Left cardiac atrium (tissue), 4 donors: ENCODE measurements around the gene ZBTB26. TPM values are rescaled to one million over a fixed set of nuclear protein-coding genes. Genes with fewer than 3 reads are reported as not detected.
"Not testable (repeated sequence)": the region's sequence is repeated elsewhere in the genome, so short reads cannot be mapped to it uniquely, and the experiment has no call there.

Source experiments
- ATAC-seq, 2 donors: fragments of 200-7000 bp; cut with Tn5 transposase; one replicate each; pipeline ENCODE4 v1.9.1; 2020; ENCODE audit warnings: mild to moderate bottlenecking in 2 of 2, moderate library complexity in 2 of 2
- DNase-seq: peaks from one replicate; pipeline ENCODE4 v3.0.0-alpha.2; 2020
- intact Hi-C, 2 donors: fragments of 100-400 bp; cut with DNase I; formaldehyde crosslinking; loops; one replicate each; pipeline versions ENCODE4 v1.14.1 to v1.15.1; 2022 to 2023
- total RNA-seq, 2 donors: library from RNA; stranded (reverse); fragmentation: NEBNext Ultra II Directional; extraction: Animal tissue kit (Norgen Biotek cat#: 25700); gene quantifications; one replicate each; pipeline ENCODE4 v1.2.1, GENCODE V29; 2021
- donor health status: DM: no; HTN: yes; CAD: no.
- donor health status: DM: no; HTN: yes; CAD: no; lungs with severe emphysema.
- donor health status: DM: yes; HTN: yes; CAD: no.
- donor health status: Dilated cardiomyopathy.

Gene ZBTB26
- total RNA-seq, 2 donors from 2014 or later, result 3.6 to 6.2 TPM

DNA sequence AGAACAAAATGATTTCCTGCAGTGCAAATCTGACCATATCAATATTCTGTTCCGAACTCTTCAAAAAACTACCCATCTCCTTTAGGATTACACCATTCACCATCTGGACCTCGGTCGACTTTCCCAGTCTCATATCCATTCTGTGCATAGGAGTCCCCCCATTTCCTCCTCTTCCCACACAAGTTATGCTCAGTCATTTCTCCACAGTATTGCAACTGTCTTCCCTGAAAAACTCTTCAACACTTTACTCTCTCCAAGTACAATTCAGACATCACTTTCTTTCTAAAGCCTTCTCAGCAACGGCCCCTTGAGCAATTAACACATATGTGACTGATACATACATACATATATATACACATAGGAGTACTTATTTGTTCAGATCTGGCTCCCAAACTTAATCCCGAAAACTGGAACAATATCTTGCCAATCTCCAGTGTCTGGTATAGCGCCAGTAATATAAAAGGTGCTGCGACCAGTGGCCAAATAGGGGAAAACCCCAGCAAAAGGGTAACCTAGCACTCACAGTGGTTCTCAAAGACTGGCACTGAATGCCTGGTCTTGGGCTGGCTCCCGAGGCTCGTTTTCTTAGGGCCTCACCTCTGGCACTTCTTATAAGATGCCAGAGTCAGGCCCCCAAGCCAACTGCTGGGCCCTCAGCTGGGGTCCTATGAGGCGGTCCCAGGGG is 629 bp downstream of the ZBTB26 start:
- ATAC-seq (no peak), DNase-seq (no peak)
- intact Hi-C loops, result no loop called here

GRCh38 chr9:122929796-122930354 is 1.4 kb downstream of the ZBTB26 start:
- intact Hi-C loops, result no loop called here

DNA sequence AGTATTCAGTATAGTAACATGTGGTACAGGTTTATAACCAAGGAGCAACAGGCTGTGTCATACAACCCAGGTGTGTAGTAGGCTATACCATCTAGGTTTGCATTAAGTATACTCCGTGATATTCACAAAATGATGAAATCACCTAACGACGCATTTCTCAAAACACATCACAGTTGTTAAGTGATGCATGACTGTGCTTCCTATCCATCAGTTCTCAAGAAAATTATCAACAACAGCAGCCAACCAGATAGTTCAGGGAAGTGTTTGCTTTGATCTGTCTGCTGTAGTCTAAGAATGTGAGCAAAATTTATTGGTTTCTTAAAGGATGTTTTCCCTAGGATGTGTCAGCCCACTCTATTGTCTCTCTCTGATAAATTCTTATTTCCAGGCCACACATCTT is 7.4 kb downstream of the ZBTB26 start:
- DNase-seq (no peak), ATAC-seq (no peak)
- intact Hi-C loops, result no loop called here

More at GRCh38 chr9:122929796-122930354, 1.4 kb downstream of the ZBTB26 start:
- ATAC-seq (no peak), DNase-seq (no peak)

DNA sequence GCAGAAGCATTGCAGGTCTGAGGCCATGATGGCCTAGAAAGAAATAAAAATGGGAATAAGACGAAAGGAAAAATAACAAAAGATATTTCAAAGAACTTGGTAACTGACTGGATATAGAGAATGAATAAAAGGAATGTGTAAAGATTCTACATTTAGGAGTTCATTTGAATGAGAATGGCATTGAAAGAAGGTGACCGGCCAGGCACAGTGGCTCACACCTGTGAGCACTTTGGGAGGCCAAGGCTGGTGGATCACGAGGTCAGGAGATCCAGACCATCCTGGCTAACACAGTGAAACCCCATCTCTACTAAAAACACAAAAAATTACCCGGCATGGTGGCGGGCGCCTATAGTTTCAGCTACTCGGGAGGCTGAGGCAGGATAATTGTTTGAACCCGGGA is 8.6 kb downstream of the ZBTB26 start:
- ATAC-seq (no peak), DNase-seq (no peak)
- intact Hi-C loops, result no loop called here

GRCh38 chr9:122918310-122918709 is 13.0 kb downstream of the ZBTB26 start:
- ATAC-seq (no peak), DNase-seq (no peak)
- intact Hi-C loops, result no loop called here

GRCh38 chr9:122912964-122913673 is 18.2 kb downstream of the ZBTB26 start, which contains the start of gene ZBTB6:
Gene ZBTB6 (minus strand): TSS chr9:122913323. CDS start chr9:122912072, 1,251 bp downstream.
- intact Hi-C loops, result no loop called here
- ATAC-seq (peak; percentile 99), DNase-seq (peak; percentile 81)

GRCh38 chr9:122912671-122912963 is 18.7 kb downstream of the ZBTB26 start:
- ATAC-seq, result no peak
- no peak for DNase-seq
- intact Hi-C loops, result no loop called here

DNA sequence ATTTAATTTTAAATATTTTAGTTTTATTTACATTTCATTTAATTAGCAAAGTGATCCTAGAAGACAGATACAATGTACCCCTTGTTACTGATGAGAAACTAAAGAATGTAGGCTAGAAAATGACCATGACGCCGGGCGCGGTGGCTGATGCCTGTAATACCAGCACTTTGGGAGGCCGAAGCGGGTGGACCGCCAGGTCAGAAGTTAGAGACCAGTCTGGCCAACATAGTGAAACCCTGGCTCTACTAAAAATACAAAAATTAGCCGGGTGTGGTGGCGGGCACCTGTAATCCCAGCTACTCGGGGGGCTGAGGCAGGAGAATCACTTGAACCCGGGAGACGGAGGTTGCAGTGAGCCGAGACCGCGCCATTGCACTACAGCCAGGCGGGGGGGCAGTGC is 25.2 kb downstream of the ZBTB26 start:
- intact Hi-C loops, DNase-seq, ATAC-seq: not testable (repeated sequence)

DNA sequence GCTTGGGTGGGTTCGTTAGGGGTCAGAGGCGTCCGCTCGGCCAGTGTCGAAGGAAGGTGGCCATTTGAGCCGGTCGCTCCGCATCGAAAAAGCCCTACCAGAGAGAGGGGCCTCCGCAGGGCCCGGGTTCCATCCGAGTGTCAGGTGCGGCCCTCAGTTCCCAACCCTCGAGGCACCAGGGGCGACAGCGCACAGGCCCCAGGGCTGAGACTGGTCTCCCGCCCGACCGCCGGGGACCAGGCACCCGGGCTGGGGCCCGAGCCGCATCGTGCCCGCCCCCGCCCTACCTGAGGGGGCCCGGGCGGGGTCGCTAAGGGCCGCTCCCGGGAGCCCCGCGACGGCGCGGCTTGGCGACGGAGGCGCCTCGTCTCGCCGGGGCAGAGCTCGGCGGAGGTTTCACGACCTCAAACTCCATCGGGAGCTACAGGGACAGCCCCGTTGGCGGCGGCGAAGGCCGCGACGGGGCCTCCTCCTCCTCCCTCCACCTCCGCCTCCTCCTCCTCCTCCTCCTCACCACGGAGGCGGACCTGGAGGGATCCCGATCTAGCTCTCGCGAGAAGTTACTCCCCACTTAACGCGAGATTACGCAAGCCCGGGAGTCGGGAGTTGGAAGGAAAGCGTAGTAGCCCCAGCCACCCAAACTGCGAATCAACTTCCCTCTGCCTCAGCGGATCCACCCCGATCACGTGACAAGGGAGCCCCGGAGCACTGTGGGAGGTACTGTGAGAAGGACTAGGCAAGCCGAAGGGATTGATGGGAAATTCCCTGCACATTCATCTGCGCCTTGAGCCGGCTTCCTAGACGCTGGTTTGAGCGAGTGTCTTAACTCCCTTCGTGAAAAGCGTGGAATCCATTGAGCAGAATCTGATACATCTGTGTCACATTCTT is 26.2 kb downstream of the ZBTB26 start, which contains the start of gene RC3H2:
Gene RC3H2, minus strand, starts transcription at position 537 of the 888 bp plus-strand sequence. CDS start 7,850 bp downstream, outside the sequence.
- intact Hi-C loops, result no loop called here
- DNase-seq (peak; percentile 98), ATAC-seq (peak; percentile 99)

GRCh38 chr9:122904466-122904822 is 26.9 kb downstream of the ZBTB26 start:
- DNase-seq, result peak; percentile 43
- intact Hi-C loops, result no loop called here

DNA sequence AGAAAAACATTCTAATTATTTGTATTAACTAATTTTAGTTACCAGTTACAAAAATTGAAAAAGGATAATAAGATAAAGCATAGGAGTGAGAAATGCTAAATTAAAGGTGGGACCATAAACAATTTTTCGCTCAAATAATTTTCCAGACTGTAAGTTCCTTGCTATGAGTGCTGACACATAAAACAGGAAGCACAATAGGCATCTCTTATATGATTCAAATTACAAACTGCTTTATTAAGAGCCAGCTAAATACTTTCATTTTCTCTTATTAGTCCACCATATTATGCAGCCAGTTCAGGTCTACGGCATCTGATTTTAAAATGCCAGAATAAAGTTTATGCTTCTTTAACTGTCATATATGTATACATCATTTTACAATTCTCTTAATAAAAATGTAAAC is 30.5 kb downstream of the ZBTB26 start:
- ATAC-seq (no peak), DNase-seq (no peak)
- intact Hi-C loops, result no loop called here

More at GRCh38 chr9:122904466-122904822, 26.9 kb downstream of the ZBTB26 start:
- peak; percentile 31 to 60 for ATAC-seq

- ATAC-seq, result no peak
- intact Hi-C loops, result no loop called here
Measured at GRCh38 chr9:122897969-122898368, 33.3 kb downstream of the ZBTB26 start.

GRCh38 chr9:122888480-122888879 is 42.8 kb downstream of the ZBTB26 start:
- no peak for ATAC-seq

More at GRCh38 chr9:122897969-122898368, 33.3 kb downstream of the ZBTB26 start:
- DNase-seq, result no peak

GRCh38 chr9:122883125-122883524 is 48.2 kb downstream of the ZBTB26 start:
- intact Hi-C loops, result no loop called here
- DNase-seq (no peak), ATAC-seq (no peak)

More at GRCh38 chr9:122888480-122888879, 42.8 kb downstream of the ZBTB26 start:
- no peak for DNase-seq
- intact Hi-C loops, result no loop called here

GRCh38 chr9:122879443-122879842 is 51.9 kb downstream of the ZBTB26 start:
- ATAC-seq (no peak), DNase-seq (no peak)
- intact Hi-C loops, result no loop called here

DNA sequence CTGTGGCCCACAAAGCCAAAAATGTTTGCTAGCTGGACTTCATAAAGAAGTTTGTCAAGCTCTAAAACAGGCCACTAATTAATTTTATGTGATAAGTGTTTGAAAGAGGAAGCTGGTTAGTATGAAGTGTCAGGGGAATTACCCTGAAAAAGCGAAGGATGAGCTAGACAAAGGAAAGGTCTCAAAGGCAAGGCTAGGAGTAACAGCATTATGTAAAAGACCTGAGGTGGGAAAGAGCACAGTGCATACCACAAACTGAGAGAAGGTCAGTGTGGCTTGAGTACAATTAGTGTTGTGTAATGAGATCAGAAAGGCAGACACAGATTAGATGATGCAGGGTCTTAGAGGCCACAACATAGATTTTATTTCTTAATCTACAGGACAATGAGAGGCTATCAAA is 55.8 kb downstream of the ZBTB26 start:
- DNase-seq (no peak), ATAC-seq (no peak)
- intact Hi-C loops, result no loop called here

- intact Hi-C loops, ATAC-seq, DNase-seq: not testable (repeated sequence)
Measured at GRCh38 chr9:122867276-122867675, 64.0 kb downstream of the ZBTB26 start.

DNA sequence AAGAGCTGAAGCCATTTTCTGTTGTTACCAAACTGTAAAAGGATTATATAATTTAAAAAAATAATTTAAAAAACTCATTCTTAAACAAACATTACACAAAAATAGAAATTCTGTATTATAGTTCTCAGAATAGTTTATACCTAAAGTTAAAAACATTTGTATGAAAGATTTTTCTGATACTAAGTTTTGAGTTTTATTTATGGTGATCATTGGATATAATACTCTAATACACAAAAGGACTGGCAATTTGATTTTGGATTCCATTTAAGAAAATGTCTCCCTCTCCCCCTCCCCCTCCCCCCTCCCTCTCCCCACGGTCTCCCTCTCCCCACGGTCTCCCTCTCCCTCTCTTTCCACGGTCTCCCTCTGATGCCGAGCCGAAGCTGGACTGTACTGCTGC is 65.2 kb downstream of the ZBTB26 start:
- no peak for DNase-seq
- intact Hi-C loops, result no loop called here
- no peak for ATAC-seq
